HG03025 (cell line): Measurements from ENCODE around the gene ARMH2.

Experiments used
- ATAC-seq: cut with Tn5 transposase; IDR thresholded peaks from one replicate; pipeline ENCODE4 v1.9.1; 2021; ENCODE audit warnings: mild to moderate bottlenecking, moderate library complexity; ENCODE audit not compliant: unreplicated experiment, low FRiP score

ARMH2 gene

GRCh38 chr6:24821860-24822444 lies 23.2 kb upstream of the ARMH2 start:
- no peak for ATAC-seq

GRCh38 chr6:24818346-24818745 lies 19.6 kb upstream of the ARMH2 start:
- ATAC-seq: no peak

- ATAC-seq: no peak
Observed at GRCh38 chr6:24809728-24810127, 11.0 kb upstream of the ARMH2 start.

- ATAC-seq: no peak
Observed at GRCh38 chr6:24807584-24807983, 8.9 kb upstream of the ARMH2 start.

- no peak for ATAC-seq
Observed at GRCh38 chr6:24802271-24803059, 3.7 kb upstream of the ARMH2 start.

- ATAC-seq: no peak
Observed at GRCh38 chr6:24799541-24799915, 811 bp upstream of the ARMH2 start.

- no peak for ATAC-seq
Observed at GRCh38 chr6:24797596-24798216, 1.0 kb downstream of the ARMH2 start.

- no peak for ATAC-seq
Observed at GRCh38 chr6:24796616-24797290, 2.0 kb downstream of the ARMH2 start.

GRCh38 chr6:24795106-24795505 lies 3.6 kb downstream of the ARMH2 start:
- no peak for ATAC-seq

GRCh38 chr6:24788031-24788665 lies 10.6 kb downstream of the ARMH2 start:
- no peak for ATAC-seq

GRCh38 chr6:24780206-24780605 lies 18.5 kb downstream of the ARMH2 start:
- no peak for ATAC-seq

- no peak for ATAC-seq
Observed at GRCh38 chr6:24779416-24780016, 19.2 kb downstream of the ARMH2 start.

GRCh38 chr6:24778878-24779277 lies 19.8 kb downstream of the ARMH2 start:
- no peak for ATAC-seq

GRCh38 chr6:24778121-24778520 lies 20.6 kb downstream of the ARMH2 start:
- ATAC-seq: no peak

- no peak for ATAC-seq
Observed at GRCh38 chr6:24777227-24777626, 21.5 kb downstream of the ARMH2 start.

- peak; percentile 1 for ATAC-seq
Observed at GRCh38 chr6:24775520-24776058, 23.1 kb downstream of the ARMH2 start.

GRCh38 chr6:24774696-24775519 lies 23.8 kb downstream of the ARMH2 start, which contains the start of gene GMNN:
Gene GMNN, plus strand, starts transcription at chr6:24774937. Its CDS starts 2,310 bp downstream, at chr6:24777247.
- ATAC-seq: peak; percentile 91

- ATAC-seq: no peak
Observed at GRCh38 chr6:24768361-24768760, 30.4 kb downstream of the ARMH2 start.
